HG03558 (cell line): Measurements from ENCODE around the gene PSMB4.
"Not testable (repeated sequence)": the region's sequence is repeated elsewhere in the genome, so short reads cannot be mapped to it uniquely, and the experiment has no call there.

ENCODE experiments used
- ATAC-seq: cut with Tn5 transposase; IDR thresholded peaks from one replicate; pipeline ENCODE4 v1.9.1; 2021; ENCODE audit warnings: moderate number of reproducible peaks; ENCODE audit not compliant: unreplicated experiment; ENCODE audit errors: extremely low read depth

PSMB4 gene

GRCh38 chr1:151384584-151384983, 14.8 kb upstream of the PSMB4 start:
- no peak for ATAC-seq

- no peak for ATAC-seq
These were observed 13.4 kb upstream of the PSMB4 start for GRCh38 chr1:151386002-151386401.

GRCh38 chr1:151390221-151391078, 8.9 kb upstream of the PSMB4 start:
- not testable (repeated sequence) for ATAC-seq

GRCh38 chr1:151391079-151391563, 8.3 kb upstream of the PSMB4 start:
- no peak for ATAC-seq

GRCh38 chr1:151393583-151393982, 5.8 kb upstream of the PSMB4 start:
- no peak for ATAC-seq

- not testable (repeated sequence) for ATAC-seq
These were observed 3.1 kb upstream of the PSMB4 start for GRCh38 chr1:151396265-151396664.

GRCh38 chr1:151401125-151401788, 1.9 kb downstream of the PSMB4 start:
- ATAC-seq, result no peak

- no peak for ATAC-seq
These were observed 2.5 kb downstream of the PSMB4 start for GRCh38 chr1:151401860-151402259.

GRCh38 chr1:151402764-151403163, 3.4 kb downstream of the PSMB4 start:
- ATAC-seq, result no peak

- no peak for ATAC-seq
These were observed 4.2 kb downstream of the PSMB4 start for GRCh38 chr1:151403612-151404011.

GRCh38 chr1:151405187-151405951, 6.0 kb downstream of the PSMB4 start:
- ATAC-seq, result no peak

GRCh38 chr1:151406176-151406575, 6.8 kb downstream of the PSMB4 start:
- ATAC-seq, result no peak

GRCh38 chr1:151407304-151407703, 7.9 kb downstream of the PSMB4 start:
- ATAC-seq, result no peak

- no peak for ATAC-seq
These were observed 9.5 kb downstream of the PSMB4 start for GRCh38 chr1:151408891-151409290.

- ATAC-seq, result no peak
These were observed 12.5 kb downstream of the PSMB4 start for GRCh38 chr1:151411884-151412283.

- ATAC-seq, result no peak
These were observed 16.9 kb downstream of the PSMB4 start for GRCh38 chr1:151416231-151416630.

GRCh38 chr1:151418081-151418480, 18.7 kb downstream of the PSMB4 start:
- ATAC-seq, result no peak

- ATAC-seq, result no peak
These were observed 20.4 kb downstream of the PSMB4 start for GRCh38 chr1:151419819-151420218.

GRCh38 chr1:151425103-151425502, 25.7 kb downstream of the PSMB4 start:
- ATAC-seq, result no peak

GRCh38 chr1:151428068-151428467, 28.7 kb downstream of the PSMB4 start:
- no peak for ATAC-seq

- ATAC-seq, result not testable (repeated sequence)
These were observed 34.5 kb downstream of the PSMB4 start for GRCh38 chr1:151433827-151434226.
